Activated T-helper 2 cell treated with anti-CD3 and anti-CD28 coated beads, Interferon-gamma antibody, Interleukin-2, Interleukin-4, amounts not matched to agents 10 μg/mL and 5 μg/mL and 100 μg/mL, durations not matched to agents 14 hours and 24 hours and 36 hours (primary cell): Measurements from ENCODE around the gene TP73. TPM values are rescaled to one million over a fixed set of nuclear protein-coding genes. Genes with fewer than 3 reads are reported as not detected.

ENCODE experiments used
- DNase-seq: peaks from one replicate; pipeline ENCODE4 v3.0.0; 2021; ENCODE audit warnings: low spot score
- H3K27ac Mint-ChIP-seq: one replicate; pipeline ENCODE4 v1.8.0; 2021; ENCODE audit warnings: mixed read lengths
- H3K27me3 Mint-ChIP-seq: one replicate; pipeline ENCODE4 v1.8.0; 2021; ENCODE audit warnings: low read depth, mixed read lengths
- H3K36me3 Mint-ChIP-seq: one replicate; pipeline ENCODE4 v1.8.0; 2021; ENCODE audit warnings: low read depth, mixed read lengths
- H3K4me1 Mint-ChIP-seq: one replicate; pipeline ENCODE4 v1.8.0; 2021; ENCODE audit warnings: low read depth, mixed read lengths
- H3K4me3 Mint-ChIP-seq: one replicate; pipeline ENCODE4 v1.8.0; 2021; ENCODE audit warnings: low read depth, mild to moderate bottlenecking, moderate library complexity, mixed read lengths
- H3K9me3 Mint-ChIP-seq: one replicate; pipeline ENCODE4 v1.8.0; 2021; ENCODE audit warnings: mixed read lengths
- intact Hi-C: fragments of 100-400 bp; cut with micrococcal nuclease; formaldehyde crosslinking; loops from one replicate; pipeline ENCODE4 v1.15.1; 2023
- total RNA-seq: library from RNA; stranded (reverse); gene quantifications from 2 replicates; pipeline ENCODE4 v1.2.3, GENCODE V29; 2022

TP73 gene
- total RNA-seq, 1 donor from 2014 or later: 2.5 TPM

DNA sequence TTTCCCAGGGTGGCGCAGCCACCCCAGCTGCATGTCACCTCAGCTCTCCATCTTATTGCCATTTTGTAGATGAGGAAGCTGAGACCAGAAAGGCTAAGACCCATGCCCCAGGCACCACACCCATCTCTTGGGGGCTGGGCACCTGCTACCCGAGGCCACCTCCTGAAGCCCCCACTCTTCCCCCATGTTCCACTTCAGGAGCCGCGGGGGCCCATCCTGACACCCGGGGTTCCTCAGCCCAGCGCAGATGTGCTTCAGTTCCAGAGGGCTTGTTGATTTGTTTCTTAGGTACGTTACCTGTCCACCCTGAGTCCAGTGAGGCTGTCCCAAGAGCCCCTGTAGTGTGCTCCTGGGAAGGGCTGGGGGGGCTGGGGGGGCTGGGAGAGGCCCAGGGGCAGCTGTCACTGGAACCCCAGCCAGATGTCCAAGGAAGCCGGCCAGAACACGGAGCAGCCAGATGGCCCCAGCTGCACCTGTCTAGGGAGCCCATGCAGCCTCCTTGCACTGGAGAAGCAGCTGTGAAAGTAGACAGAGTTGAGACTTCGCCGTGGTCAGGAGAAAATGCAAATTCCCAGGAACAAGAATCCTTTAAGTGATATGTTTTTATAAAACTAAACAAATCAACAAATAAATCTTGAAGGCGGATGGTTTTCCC is 82.8 kb downstream of the TP73 start:
- DNase-seq: no peak
- no peaks in the 10 kb centered on the region for H3K36me3 Mint-ChIP-seq

GRCh38 chr1:3735688-3736087 is 83.4 kb downstream of the TP73 start:
- no peaks in the 10 kb centered on the region for H3K9me3 Mint-ChIP-seq
- intact Hi-C loops: no loop called here

More for the DNA sequence above, 82.8 kb downstream of the TP73 start:
- intact Hi-C loops: no loop called here
- Mint-ChIP-seq H3K4me1 (no peaks in the 10 kb centered on the region), H3K27me3 (no peaks in the 10 kb centered on the region), H3K27ac (no peak overlapping the region), H3K4me3 (no peak overlapping the region), H3K9me3 (no peaks in the 10 kb centered on the region)

DNA sequence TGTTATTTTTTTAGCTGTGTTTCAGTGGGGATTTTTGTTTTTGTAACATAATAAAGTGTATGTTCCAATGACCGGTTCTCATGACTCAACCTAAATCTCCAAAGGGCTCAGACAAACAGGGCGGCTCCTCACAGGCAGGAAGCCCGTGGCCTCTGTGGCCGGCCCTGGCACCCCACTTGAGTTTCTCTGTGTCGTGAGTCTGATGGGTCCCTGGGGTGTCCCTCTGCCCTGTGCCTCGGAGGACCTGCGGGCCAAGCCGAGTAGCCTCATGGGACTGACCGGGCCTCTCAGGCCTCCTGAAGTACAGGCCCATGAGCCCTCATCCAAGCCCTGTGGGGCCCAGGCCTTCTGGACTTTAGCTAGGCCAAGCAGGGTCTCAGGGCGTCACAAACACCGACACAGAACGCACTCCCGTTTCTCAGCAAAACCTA is 83.8 kb downstream of the TP73 start:
- no peaks in the 10 kb centered on the region for H3K27me3 Mint-ChIP-seq
- DNase-seq: no peak
- H3K4me3 Mint-ChIP-seq: no peak overlapping the region
- no peaks in the 10 kb centered on the region for H3K36me3 Mint-ChIP-seq
- no peak overlapping the region for H3K27ac Mint-ChIP-seq
- no peaks in the 10 kb centered on the region for H3K4me1 Mint-ChIP-seq
- H3K9me3 Mint-ChIP-seq: no peaks in the 10 kb centered on the region
- intact Hi-C loops: no loop called here

More at GRCh38 chr1:3735688-3736087, 83.4 kb downstream of the TP73 start:
- no peaks in the 10 kb centered on the region for H3K27me3 Mint-ChIP-seq
- H3K4me1 Mint-ChIP-seq: no peaks in the 10 kb centered on the region
- H3K4me3 Mint-ChIP-seq: no peak overlapping the region
- H3K27ac Mint-ChIP-seq: no peak overlapping the region
- no peaks in the 10 kb centered on the region for H3K36me3 Mint-ChIP-seq
- no peak for DNase-seq

- Mint-ChIP-seq H3K4me1 (no peaks in the 10 kb centered on the region), H3K36me3 (no peaks in the 10 kb centered on the region), H3K27me3 (no peaks in the 10 kb centered on the region), H3K27ac (no peak overlapping the region), H3K9me3 (no peaks in the 10 kb centered on the region), H3K4me3 (no peak overlapping the region)
- intact Hi-C loops: no loop called here
- no peak for DNase-seq
Measured at GRCh38 chr1:3736708-3737107, 84.4 kb downstream of the TP73 start.

GRCh38 chr1:3738943-3739342 is 86.6 kb downstream of the TP73 start:
- Mint-ChIP-seq H3K27ac (no peak overlapping the region), H3K36me3 (no peaks in the 10 kb centered on the region), H3K4me1 (no peaks in the 10 kb centered on the region), H3K4me3 (no peak overlapping the region), H3K9me3 (no peaks in the 10 kb centered on the region), H3K27me3 (no peaks in the 10 kb centered on the region)
- DNase-seq: no peak
- intact Hi-C loops: no loop called here

- Mint-ChIP-seq H3K27me3 (no peaks in the 10 kb centered on the region), H3K4me3 (no peak overlapping the region), H3K36me3 (no peaks in the 10 kb centered on the region), H3K27ac (no peak overlapping the region), H3K9me3 (no peaks in the 10 kb centered on the region), H3K4me1 (peaks cover 3% of the 10 kb centered on the region)
- no peak for DNase-seq
- intact Hi-C loops: no loop called here
Measured at GRCh38 chr1:3740042-3740441, 87.7 kb downstream of the TP73 start.

GRCh38 chr1:3740752-3741151 is 88.4 kb downstream of the TP73 start:
- no peak for DNase-seq
- H3K9me3 Mint-ChIP-seq: no peaks in the 10 kb centered on the region

GRCh38 chr1:3741566-3742438 is 89.5 kb downstream of the TP73 start:
- Mint-ChIP-seq H3K4me1 (peaks cover 13% of the 10 kb centered on the region), H3K9me3 (no peaks in the 10 kb centered on the region), H3K4me3 (no peak overlapping the region), H3K27me3 (no peaks in the 10 kb centered on the region), H3K36me3 (no peaks in the 10 kb centered on the region), H3K27ac (no peak overlapping the region)
- no peak for DNase-seq
- intact Hi-C loops: no loop called here

More at GRCh38 chr1:3740752-3741151, 88.4 kb downstream of the TP73 start:
- Mint-ChIP-seq H3K36me3 (no peaks in the 10 kb centered on the region), H3K4me3 (no peak overlapping the region), H3K27ac (no peak overlapping the region), H3K4me1 (peaks cover 10% of the 10 kb centered on the region), H3K27me3 (no peaks in the 10 kb centered on the region)
- intact Hi-C loops: no loop called here

DNA sequence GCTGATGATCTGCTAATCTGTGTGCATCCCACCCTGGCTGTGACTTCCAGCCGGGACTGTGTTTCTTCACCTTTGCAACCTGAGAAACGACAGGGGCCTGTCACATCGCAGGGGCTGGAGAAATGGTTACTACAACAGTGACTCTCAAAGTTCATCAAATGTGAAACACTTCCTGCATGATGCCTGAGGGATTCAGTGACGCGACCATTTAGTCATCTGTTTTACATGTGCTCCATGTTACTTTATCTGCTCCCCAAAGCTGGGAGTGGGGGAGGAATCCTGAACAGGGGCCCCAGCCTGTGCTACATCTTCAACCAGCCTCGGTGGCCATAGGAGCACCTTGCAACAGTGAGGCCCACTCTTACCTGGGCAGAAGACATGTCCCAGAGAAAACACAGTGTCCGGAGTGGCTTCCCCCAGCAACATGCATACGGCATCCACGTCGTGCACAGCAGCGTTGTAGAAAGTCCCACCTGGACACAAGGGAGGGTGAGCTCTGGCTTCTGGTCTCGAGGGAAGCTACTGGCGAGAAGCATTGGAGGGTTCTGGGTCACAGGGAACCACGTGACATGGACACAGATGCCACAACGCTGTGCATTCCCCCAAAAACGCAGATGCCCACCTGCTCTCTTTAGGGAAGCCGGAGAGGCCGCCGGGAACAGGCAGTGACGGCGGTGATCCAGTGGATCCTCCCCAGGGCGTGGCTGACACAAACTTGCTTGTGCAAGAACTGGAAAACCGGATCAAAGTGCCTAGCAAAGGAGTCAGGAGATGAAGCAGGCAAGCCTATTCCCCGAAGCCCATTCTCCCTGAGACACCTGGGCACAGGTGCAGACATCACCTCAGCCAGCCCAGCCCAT is 90.4 kb downstream of the TP73 start:
- intact Hi-C loops: no loop called here
- Mint-ChIP-seq H3K36me3 (no peaks in the 10 kb centered on the region), H3K4me1 (peaks cover 14% of the 10 kb centered on the region), H3K9me3 (no peaks in the 10 kb centered on the region), H3K4me3 (no peak overlapping the region), H3K27ac (no peak overlapping the region), H3K27me3 (no peaks in the 10 kb centered on the region)
- no peak for DNase-seq

DNA sequence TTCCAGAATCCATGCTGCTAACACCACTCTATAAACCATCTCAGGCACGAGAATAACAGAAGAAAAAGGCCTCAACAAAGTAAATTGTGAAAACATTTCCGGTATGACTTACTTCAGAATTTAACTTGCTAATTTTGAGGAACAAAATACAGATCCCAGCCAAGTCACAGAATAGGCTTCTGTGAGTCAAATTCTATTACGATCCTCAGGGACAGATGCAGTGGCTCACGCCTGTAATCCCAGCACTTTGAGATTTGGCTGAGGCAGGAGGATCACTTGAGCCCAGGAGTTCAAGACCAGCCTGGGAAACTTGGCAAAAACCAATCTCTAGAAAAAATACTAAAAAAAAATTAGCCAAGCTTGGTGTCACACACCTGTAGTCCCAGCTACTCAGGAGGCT is 91.1 kb downstream of the TP73 start:
- intact Hi-C loops: no loop called here
- Mint-ChIP-seq H3K36me3 (no peaks in the 10 kb centered on the region), H3K9me3 (no peaks in the 10 kb centered on the region), H3K27ac (no peak overlapping the region), H3K4me3 (no peak overlapping the region), H3K4me1 (peaks cover 19% of the 10 kb centered on the region), H3K27me3 (no peaks in the 10 kb centered on the region)
- no peak for DNase-seq

- no peak overlapping the region for H3K4me3 Mint-ChIP-seq
- peaks cover 19% of the 10 kb centered on the region for H3K4me1 Mint-ChIP-seq
- DNase-seq: no peak
- no peaks in the 10 kb centered on the region for H3K27me3 Mint-ChIP-seq
- H3K36me3 Mint-ChIP-seq: no peaks in the 10 kb centered on the region
- no peak overlapping the region for H3K27ac Mint-ChIP-seq
- H3K9me3 Mint-ChIP-seq: no peaks in the 10 kb centered on the region
- intact Hi-C loops: no loop called here
Measured at GRCh38 chr1:3743826-3744225, 91.5 kb downstream of the TP73 start.

DNA sequence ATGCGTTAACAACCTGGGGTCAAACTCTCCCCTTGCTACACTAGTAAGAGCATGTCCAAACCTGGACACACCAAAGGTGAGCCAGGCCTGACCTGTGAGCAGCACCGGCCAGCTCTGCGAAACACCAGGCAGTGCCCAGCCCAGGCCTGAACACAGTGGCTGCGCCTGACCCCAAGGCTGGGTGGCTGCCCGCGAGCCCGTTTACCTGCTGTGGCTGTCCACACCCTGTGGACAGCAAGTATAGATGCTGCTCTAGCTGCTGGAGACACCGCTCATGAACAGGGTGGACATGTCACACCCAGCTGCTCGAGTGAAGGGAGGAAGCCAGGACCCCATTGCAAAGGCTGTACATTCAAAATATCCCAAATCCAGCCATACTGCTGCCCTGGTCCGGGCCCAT is 92.3 kb downstream of the TP73 start:
- Mint-ChIP-seq H3K27ac (no peak overlapping the region), H3K4me1 (peaks cover 19% of the 10 kb centered on the region), H3K36me3 (no peaks in the 10 kb centered on the region), H3K4me3 (no peak overlapping the region), H3K27me3 (no peaks in the 10 kb centered on the region), H3K9me3 (no peaks in the 10 kb centered on the region)
- intact Hi-C loops: no loop called here
- no peak for DNase-seq
